Mesothelial cell of epicardium (in vitro differentiated cells): ENCODE results near the gene TMCO1. TPM values are rescaled to one million over a fixed set of nuclear protein-coding genes. Genes with fewer than 3 reads are reported as not detected.
A peak's percentile ranks its signal among the peaks of the same experiment; 100 is the strongest.

Source experiments
- DNase-seq, 2 experiments: peaks; one replicate each; pipeline ENCODE4 v3.0.0; 2021; ENCODE audit warnings: low spot score in 2 of 2; ENCODE audit not compliant: unreplicated experiment in 2 of 2
- H3K27ac Mint-ChIP-seq: 2 replicates; pipeline ENCODE4 v1.8.0; 2021; ENCODE audit warnings: mixed read lengths
- H3K27me3 Mint-ChIP-seq: 2 replicates; pipeline ENCODE4 v1.8.0; 2021; ENCODE audit warnings: low read depth, mixed read lengths
- H3K36me3 Mint-ChIP-seq: 2 replicates; pipeline ENCODE4 v1.8.0; 2021; ENCODE audit warnings: mixed read lengths
- H3K4me1 Mint-ChIP-seq: 2 replicates; pipeline ENCODE4 v1.8.0; 2021; ENCODE audit warnings: mixed read lengths
- H3K4me3 Mint-ChIP-seq: 2 replicates; pipeline ENCODE4 v1.8.0; 2021; ENCODE audit warnings: mild to moderate bottlenecking, moderate library complexity, mixed read lengths
- H3K9me3 Mint-ChIP-seq: 2 replicates; pipeline ENCODE4 v1.8.0; 2021; ENCODE audit warnings: mixed read lengths
- total RNA-seq: library from RNA; stranded (reverse); gene quantifications from 3 replicates; pipeline ENCODE4 v1.2.1, GENCODE V29; 2021
- TF ChIP-seq, protein P1 (sequence below): fragments of 200-600 bp; sonication (generic); IDR thresholded peaks from one replicate; pipeline ENCODE4 v1.5.0; 2021; ENCODE audit warnings: antibody characterized with exemption; ENCODE audit not compliant: unreplicated experiment

Gene TMCO1
- total RNA-seq, 1 donor from 2014 or later = 69.6 TPM

DNA sequence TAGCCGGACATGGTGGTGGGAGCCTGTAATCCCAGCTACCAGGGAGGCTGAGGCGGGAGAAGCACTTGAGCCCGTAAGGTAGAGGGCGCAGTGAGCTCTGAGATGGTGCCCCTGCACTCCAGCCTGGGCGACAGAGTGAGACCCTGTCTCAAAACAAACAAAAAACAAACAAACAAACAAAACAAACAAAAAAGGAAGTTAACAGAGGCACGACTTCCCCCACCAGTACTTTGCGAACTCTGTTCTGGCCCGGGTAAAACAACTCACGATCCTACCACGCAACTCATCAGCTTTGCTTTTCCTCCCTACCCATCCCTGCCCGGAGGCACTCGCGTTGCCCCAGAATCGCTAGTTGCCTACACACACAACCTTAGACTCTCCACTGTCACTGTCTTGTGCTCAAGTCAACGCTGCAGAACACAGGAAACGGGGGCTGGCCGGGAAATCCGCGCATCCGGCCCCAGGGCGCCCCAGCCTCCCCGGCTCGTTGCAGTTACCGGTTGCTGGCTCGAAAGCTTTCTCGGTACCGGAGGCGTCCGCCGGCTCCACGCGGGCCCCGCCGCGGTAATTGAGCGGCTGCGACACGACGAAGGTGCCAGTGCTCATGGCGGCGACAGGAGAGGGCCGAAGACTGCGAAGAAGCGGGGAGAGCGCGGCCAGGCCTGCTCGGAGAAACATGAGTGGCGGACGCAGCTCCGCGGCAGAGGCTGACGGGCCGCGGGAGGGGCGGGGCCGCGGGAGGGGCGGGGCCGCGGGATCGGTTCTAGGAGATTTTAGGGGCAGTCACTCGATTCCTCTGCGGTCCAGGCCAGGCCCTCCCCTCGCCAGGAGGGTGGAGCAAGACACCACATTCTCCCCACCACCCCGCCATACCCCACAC is 70.5 kb downstream of the TMCO1 start, which contains the start of gene ALDH9A1:
Gene ALDH9A1 (minus strand): TSS at position 682 of the 880 bp plus-strand sequence. CDS start 4 bp downstream, at position 678.
- peak within 1 kb of the TSS; percentile 97 for H3K4me3 Mint-ChIP-seq
- no peaks in the 10 kb centered on the region for H3K9me3 Mint-ChIP-seq
- peaks cover 5% of the 10 kb centered on the region for H3K36me3 Mint-ChIP-seq
- H3K27me3 Mint-ChIP-seq = peaks cover 10% of the 10 kb centered on the region
- peaks cover 19% of the 10 kb centered on the region for H3K4me1 Mint-ChIP-seq
- TF ChIP-seq, protein P1, sequence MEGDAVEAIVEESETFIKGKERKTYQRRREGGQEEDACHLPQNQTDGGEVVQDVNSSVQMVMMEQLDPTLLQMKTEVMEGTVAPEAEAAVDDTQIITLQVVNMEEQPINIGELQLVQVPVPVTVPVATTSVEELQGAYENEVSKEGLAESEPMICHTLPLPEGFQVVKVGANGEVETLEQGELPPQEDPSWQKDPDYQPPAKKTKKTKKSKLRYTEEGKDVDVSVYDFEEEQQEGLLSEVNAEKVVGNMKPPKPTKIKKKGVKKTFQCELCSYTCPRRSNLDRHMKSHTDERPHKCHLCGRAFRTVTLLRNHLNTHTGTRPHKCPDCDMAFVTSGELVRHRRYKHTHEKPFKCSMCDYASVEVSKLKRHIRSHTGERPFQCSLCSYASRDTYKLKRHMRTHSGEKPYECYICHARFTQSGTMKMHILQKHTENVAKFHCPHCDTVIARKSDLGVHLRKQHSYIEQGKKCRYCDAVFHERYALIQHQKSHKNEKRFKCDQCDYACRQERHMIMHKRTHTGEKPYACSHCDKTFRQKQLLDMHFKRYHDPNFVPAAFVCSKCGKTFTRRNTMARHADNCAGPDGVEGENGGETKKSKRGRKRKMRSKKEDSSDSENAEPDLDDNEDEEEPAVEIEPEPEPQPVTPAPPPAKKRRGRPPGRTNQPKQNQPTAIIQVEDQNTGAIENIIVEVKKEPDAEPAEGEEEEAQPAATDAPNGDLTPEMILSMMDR = no peak
- peak within 1 kb of the TSS; percentile 96 for H3K27ac Mint-ChIP-seq
- DNase-seq = peak; percentile 67 to 84

DNA sequence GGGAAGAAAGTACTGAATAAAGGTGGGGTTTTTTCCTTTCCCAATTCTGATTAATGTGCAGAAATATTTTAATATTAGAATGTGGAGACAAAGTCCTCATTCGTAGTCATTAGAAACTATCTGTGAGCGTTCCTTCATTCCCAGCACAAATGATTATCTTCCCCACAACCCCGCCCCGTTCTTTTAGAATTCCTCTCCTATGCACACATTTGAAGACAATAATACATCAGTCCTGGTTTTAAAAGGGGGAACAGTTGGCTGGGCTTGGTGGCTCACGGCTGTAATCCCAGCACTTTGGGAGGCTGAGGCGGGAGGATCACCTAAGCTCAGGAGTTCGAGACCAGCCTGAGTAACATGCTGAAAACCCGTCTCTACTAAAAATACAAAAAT is 71.2 kb downstream of the TMCO1 start:
- no peaks in the 10 kb centered on the region for H3K9me3 Mint-ChIP-seq
- peak overlapping the region; percentile 97 for H3K4me3 Mint-ChIP-seq
- peaks cover 10% of the 10 kb centered on the region for H3K27me3 Mint-ChIP-seq
- DNase-seq = no peak
- H3K27ac Mint-ChIP-seq = peak overlapping the region; percentile 96
- peaks cover 9% of the 10 kb centered on the region for H3K36me3 Mint-ChIP-seq
- H3K4me1 Mint-ChIP-seq = peaks cover 19% of the 10 kb centered on the region
- TF ChIP-seq, protein P1 = no peak

DNA sequence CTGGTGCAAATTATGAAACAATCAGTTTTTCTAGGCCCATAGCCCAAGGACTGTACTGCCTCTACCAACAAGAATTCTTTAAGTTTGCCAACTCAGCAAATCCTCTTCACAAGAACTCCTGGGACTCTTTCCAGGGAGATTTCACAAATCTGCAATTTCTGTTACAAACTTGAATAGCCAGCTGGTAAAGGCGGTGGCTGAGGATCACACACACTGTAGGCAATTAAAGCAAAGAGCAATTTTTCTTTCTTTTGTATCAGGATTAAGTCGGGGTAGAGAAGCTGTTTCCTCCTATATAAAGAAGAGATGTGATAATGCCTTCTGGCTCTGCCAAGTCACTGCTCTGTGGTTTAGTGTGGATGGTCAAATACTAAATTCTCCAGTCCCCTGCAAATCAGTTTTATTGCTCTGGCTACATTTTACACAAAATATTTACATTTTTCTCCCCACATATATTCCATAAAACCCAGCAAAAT is 72.0 kb downstream of the TMCO1 start:
- peaks cover 19% of the 10 kb centered on the region for H3K4me1 Mint-ChIP-seq
- DNase-seq = no peak
- peaks cover 17% of the 10 kb centered on the region for H3K36me3 Mint-ChIP-seq
- H3K4me3 Mint-ChIP-seq = peak overlapping the region; percentile 37
- peaks cover 8% of the 10 kb centered on the region for H3K27me3 Mint-ChIP-seq
- TF ChIP-seq, protein P1 = no peak
- peak overlapping the region; percentile 65 for H3K27ac Mint-ChIP-seq
- H3K9me3 Mint-ChIP-seq = peaks cover 6% of the 10 kb centered on the region

DNA sequence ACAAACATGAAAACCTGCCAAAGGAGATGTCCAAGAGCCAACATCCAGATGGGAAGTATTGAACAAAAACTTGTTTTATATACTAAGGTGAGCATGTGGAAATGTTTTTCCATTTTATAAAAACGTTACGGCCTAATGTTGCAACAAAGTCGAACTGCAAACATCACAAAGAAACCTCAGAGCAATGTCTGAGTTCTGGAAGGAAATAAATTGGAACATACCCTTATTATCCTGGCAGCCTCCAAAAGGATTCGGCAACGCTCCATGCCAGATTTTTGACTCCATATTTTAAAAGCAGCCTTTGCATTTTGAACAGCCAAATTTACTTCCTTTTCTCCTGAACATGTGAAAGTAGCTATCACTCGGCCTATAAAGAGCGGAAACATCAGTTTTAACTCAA is 73.6 kb downstream of the TMCO1 start:
- Mint-ChIP-seq H3K9me3 (peaks cover 12% of the 10 kb centered on the region), H3K27ac (no peak overlapping the region), H3K4me1 (peaks cover 19% of the 10 kb centered on the region), H3K36me3 (peaks cover 30% of the 10 kb centered on the region), H3K27me3 (no peaks in the 10 kb centered on the region), H3K4me3 (no peak overlapping the region)
- no peak for DNase-seq
- TF ChIP-seq, protein P1 = no peak

DNA sequence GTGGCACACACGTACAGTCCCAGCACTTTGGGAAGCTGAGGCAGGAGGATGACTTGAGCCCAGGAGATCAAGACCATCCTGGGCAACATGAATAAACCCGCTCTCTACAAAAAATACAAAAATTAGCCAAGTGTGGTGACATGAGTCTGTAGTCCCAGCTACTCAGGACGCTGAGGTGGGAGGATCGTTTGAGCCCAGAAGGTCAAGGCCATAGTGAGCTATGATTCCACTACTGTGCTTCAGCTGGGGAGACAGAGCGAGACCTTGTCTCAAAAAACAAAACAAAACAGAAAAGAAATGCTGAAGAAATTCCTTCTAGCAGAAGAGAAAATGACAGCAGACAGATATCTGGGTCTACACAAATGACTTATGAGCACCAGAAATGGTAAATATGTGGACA is 80.6 kb downstream of the TMCO1 start:
- peaks cover 21% of the 10 kb centered on the region for H3K9me3 Mint-ChIP-seq
- TF ChIP-seq, protein P1 = no peak
- H3K27ac Mint-ChIP-seq = no peak overlapping the region
- H3K36me3 Mint-ChIP-seq = peaks cover 51% of the 10 kb centered on the region
- no peak overlapping the region for H3K4me3 Mint-ChIP-seq
- no peaks in the 10 kb centered on the region for H3K4me1 Mint-ChIP-seq
- DNase-seq = no peak
- no peaks in the 10 kb centered on the region for H3K27me3 Mint-ChIP-seq
